ENCODE data around the gene LYPD8. TPM values are rescaled to one million over a fixed set of nuclear protein-coding genes. Genes with fewer than 3 reads are reported as not detected.

Gene LYPD8
- total and polyA plus RNA-seq, 2 experiments from 2014 or later = not detected

Small RNA genes lying within 50 kb of the gene (small RNA-seq; reads per million reads assigned to genes)
- not detected for gene AHCYP8 (ENCODE audit: low replicate concordance)

Other genes with a start within 250 kb of the LYPD8 start
- not detected in 2 replicates for gene OR2G6, start 247.7 kb downstream of the LYPD8 start, total RNA-seq (2014; rRNA removed; shearing (Covaris generic))
- gene OR2G6, start 247.7 kb downstream of the LYPD8 start, polyA plus RNA-seq (2016; fragmentation: Nextera tagmentation; extraction: Ambion mirVana) = not detected in 2 replicates
- not detected in 2 replicates for gene OR2T29, start 193.0 kb downstream of the LYPD8 start, total RNA-seq (2014; rRNA removed; shearing (Covaris generic))
- gene OR2T29, start 193.0 kb downstream of the LYPD8 start, polyA plus RNA-seq (2016; fragmentation: Nextera tagmentation; extraction: Ambion mirVana) = not detected in 2 replicates
- gene OR2T34, start 181.0 kb downstream of the LYPD8 start, total RNA-seq (2014; rRNA removed; shearing (Covaris generic)) = not detected in 2 replicates
- not detected in 2 replicates for gene OR2T34, start 181.0 kb downstream of the LYPD8 start, polyA plus RNA-seq (2016; fragmentation: Nextera tagmentation; extraction: Ambion mirVana)
- not detected in 2 replicates for gene OR2T10, start 158.1 kb downstream of the LYPD8 start, total RNA-seq (2014; rRNA removed; shearing (Covaris generic))
- gene OR2T10, start 158.1 kb downstream of the LYPD8 start, polyA plus RNA-seq (2016; fragmentation: Nextera tagmentation; extraction: Ambion mirVana) = not detected in 2 replicates
- gene OR2T11, start 120.7 kb downstream of the LYPD8 start, total RNA-seq (2014; rRNA removed; shearing (Covaris generic)) = not detected in 2 replicates
- gene OR2T11, start 120.7 kb downstream of the LYPD8 start, polyA plus RNA-seq (2016; fragmentation: Nextera tagmentation; extraction: Ambion mirVana) = not detected in 2 replicates
- not detected in 2 replicates for gene OR2T35, start 110.5 kb downstream of the LYPD8 start, total RNA-seq (2014; rRNA removed; shearing (Covaris generic))
- gene OR2T35, start 110.5 kb downstream of the LYPD8 start, polyA plus RNA-seq (2016; fragmentation: Nextera tagmentation; extraction: Ambion mirVana) = not detected in 2 replicates
- not detected in 2 replicates for gene OR2T27, start 100.2 kb downstream of the LYPD8 start, total RNA-seq (2014; rRNA removed; shearing (Covaris generic))
- not detected in 2 replicates for gene OR2T27, start 100.2 kb downstream of the LYPD8 start, polyA plus RNA-seq (2016; fragmentation: Nextera tagmentation; extraction: Ambion mirVana)
- gene OR14I1, start 53.0 kb downstream of the LYPD8 start, total RNA-seq (2014; rRNA removed; shearing (Covaris generic)) = not detected in 2 replicates
- gene OR14I1, start 53.0 kb downstream of the LYPD8 start, polyA plus RNA-seq (2016; fragmentation: Nextera tagmentation; extraction: Ambion mirVana) = not detected in 2 replicates
- 16.8 and 26.1 TPM in 2 replicates for gene SH3BP5L, start 70.2 kb upstream of the LYPD8 start, total RNA-seq (2014; rRNA removed; shearing (Covaris generic))
- 2.8 and 3.9 TPM in 2 replicates for gene SH3BP5L, start 70.2 kb upstream of the LYPD8 start, polyA plus RNA-seq (2016; fragmentation: Nextera tagmentation; extraction: Ambion mirVana)
- 26.3 and 39.7 TPM in 2 replicates for gene ZNF672, start 82.5 kb upstream of the LYPD8 start, total RNA-seq (2014; rRNA removed; shearing (Covaris generic))
- gene ZNF672, start 82.5 kb upstream of the LYPD8 start, polyA plus RNA-seq (2016; fragmentation: Nextera tagmentation; extraction: Ambion mirVana) = 9.0 and 10.3 TPM in 2 replicates
- 34.4 and 57.1 TPM in 2 replicates for gene ZNF692, start 103.3 kb upstream of the LYPD8 start, total RNA-seq (2014; rRNA removed; shearing (Covaris generic))
- 38.3 and 41.2 TPM in 2 replicates for gene ZNF692, start 103.3 kb upstream of the LYPD8 start, polyA plus RNA-seq (2016; fragmentation: Nextera tagmentation; extraction: Ambion mirVana)
- 6.6 and 10.2 TPM in 2 replicates for gene PGBD2, start 150.5 kb upstream of the LYPD8 start, total RNA-seq (2014; rRNA removed; shearing (Covaris generic))
- gene PGBD2, start 150.5 kb upstream of the LYPD8 start, polyA plus RNA-seq (2016; fragmentation: Nextera tagmentation; extraction: Ambion mirVana) = 4.8 and 5.7 TPM in 2 replicates